NCI-H345 (cell line): ENCODE results near the gene TSSK2.
"Not testable (repeated sequence)": the region's sequence is repeated elsewhere in the genome, so short reads cannot be mapped to it uniquely, and the experiment has no call there.

Experiments
- DNase-seq: peaks from one replicate; lab custom pipeline; 2025; lab: John Stamatoyannopoulos, UW

TSSK2 gene

DNA sequence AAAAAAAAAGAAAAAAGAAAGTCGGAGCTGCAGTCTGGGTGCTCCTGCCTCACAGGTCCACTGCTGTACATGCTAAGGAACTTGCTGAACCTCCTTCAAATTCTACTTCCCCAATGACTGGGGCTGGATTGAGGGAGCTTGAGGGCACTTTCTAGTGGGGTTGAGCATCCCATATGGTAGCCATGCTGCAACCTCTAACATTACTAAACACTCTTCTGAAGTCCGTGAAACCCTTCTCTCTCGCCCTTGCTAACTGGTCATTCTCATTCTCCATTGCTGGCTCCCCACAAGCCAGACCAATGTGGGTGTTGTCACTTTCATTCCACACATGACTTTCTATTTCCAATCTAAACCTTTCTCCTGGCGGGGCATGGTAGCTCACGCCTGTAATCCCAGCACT, 12.1 kb downstream of the TSSK2 start:
- no peak for DNase-seq

DNA sequence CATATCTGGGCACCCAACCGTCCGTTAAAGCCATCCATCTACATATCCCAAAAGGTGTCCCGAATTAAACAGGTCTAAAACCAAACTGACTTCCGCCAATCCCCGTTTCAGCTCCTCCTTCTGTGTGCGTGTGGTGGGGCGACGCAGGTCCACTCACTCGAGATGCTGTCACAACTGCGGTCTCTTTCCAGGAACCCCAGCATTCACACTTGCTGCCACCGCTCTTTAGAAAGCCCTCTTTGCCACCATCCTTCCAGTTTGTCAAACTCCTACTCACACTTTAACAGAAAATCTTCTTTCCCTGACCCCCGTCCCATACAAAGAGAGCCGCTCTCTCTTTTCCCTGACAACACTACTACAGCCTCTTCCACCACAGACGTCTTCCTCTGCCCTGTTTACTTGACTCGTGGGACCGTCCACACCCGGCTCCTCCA, 12.9 kb downstream of the TSSK2 start:
- no peak for DNase-seq

DNA sequence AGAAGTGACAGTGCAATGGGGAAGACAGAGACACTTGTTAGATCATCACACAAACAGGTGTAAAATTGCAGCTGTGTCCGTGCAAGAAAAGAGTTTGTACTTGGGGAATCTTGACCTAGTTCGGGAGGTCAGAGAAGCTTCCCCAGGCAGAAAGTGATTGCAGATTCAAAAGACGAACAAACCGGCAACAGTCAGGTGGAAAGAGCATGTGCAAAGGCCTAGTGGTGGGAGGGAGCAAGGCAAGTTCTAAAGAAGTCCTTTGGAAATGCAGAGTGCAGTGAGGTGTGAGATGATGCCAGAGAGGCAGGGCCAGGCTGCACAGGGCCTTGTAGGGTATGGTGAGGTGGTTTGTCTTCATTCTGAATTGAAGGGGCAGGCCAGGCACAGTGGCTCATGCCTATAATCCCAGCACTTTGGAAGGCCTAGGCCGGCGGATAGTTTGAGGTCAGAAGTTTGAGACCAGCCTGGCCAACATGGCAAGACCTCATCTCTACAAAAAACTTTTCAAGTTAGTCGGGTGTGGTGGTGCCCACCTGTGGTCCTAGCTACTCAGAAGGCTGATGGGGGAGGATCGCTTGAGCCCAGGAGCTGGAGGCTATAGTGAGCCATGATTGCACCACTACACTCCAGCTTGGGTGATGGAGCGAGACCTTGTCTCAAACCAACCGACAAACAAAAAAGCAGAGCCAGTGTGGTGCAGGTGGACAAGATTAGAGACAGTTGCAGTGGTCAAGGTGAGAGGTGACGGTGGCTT, 15.3 kb downstream of the TSSK2 start:
- DNase-seq: no peak

DNA sequence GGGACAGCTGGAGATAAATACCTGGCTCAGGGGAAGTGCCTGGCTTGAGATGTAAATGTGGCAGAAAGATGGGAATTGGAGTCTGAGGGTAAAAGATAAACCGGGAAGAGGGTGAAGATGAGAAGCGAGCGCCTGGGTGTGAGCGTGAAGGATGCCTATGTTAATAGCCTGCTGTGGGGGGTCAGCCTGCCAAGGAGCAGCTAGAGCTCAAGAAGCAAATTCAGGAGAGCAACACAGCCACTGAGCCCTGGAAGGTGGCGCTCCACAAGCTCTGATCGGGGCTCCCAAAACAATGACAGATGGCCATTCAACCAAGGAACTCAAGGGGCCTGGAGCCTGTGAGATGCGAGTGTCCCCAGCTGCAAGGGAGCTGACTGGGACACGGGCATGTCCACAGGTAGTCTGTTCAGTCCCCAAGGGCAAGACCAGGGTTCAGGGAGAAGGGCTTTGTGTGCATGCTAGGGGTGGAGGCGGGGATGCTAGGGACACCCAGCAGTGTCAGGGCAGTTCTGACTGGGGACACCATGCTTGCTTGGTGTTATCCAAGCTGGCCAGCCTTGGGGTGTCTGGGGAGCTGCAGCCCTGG, 16.2 kb downstream of the TSSK2 start:
- DNase-seq: no peak

DNA sequence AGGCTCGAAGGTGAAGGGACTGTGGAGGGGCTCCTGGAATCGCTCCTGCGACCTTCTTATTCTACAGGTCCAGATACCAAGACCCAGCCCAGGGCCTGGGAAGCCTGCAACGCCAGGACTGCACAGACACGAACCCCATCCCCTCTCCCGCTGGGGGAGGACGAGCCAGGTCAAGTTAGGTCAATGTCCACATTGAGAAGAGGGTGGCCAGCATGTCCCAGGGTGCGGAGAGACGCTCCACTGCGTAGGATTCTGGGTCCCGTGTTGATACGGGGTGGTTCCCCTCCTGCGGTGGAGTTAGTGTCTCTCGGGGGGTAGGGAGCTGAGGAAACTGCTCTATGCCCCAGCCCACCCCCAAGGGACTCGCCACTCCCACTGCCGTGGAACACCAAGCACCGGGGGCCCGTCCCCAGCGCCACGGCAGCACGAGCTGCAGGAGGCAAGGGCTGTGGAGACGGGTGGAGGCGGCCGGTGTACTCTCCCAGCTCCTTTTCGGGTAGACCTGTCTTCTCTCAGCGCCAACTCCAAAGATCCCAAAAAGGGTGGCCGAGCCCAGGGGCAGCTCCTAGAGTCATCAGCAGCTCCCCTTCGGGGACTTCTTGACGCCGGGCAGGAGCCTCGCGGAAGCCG, 17.4 kb downstream of the TSSK2 start:
- no peak for DNase-seq

DNA sequence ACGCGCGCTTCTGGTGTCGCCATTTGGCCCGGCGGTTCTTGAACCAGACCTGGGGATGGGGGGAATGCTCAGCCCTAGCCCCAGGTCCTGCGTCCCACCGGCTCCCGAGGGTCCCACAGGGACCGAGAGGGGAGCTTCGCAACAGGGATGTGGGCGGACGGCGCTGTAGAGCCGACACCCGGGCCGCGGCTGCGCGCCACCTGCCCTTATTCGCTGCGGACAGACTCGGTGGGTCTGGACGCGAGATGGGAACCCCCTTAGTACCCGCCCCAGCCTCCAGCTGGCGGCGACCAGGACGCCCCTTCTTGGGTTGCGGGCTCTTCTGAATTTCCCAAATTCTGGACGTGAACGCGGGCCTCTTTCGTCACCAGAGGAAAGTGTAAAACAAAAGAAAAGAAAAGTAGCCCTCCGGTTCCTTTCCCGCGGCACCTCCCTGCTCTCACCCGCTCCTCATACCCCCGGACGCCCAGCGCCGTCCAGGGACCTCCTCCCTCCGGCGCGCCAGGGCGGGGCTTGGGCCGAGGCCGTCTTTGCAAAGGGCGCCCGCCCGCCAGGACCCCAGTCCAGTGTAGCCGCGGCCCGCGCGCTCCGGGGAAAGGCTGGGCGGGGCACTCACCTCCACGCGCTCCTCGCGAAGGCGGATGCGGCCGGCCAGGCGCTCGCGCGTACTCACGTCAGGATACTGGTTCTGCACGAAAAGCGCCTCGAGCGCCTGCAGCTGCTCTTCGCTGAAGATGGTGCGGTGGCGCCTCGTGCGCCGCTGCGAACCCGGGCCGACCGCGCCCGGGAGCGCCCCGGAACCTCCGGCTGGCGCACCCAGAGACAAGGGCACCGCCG, 18.2 kb downstream of the TSSK2 start:
- peak; percentile 13 for DNase-seq

DNA sequence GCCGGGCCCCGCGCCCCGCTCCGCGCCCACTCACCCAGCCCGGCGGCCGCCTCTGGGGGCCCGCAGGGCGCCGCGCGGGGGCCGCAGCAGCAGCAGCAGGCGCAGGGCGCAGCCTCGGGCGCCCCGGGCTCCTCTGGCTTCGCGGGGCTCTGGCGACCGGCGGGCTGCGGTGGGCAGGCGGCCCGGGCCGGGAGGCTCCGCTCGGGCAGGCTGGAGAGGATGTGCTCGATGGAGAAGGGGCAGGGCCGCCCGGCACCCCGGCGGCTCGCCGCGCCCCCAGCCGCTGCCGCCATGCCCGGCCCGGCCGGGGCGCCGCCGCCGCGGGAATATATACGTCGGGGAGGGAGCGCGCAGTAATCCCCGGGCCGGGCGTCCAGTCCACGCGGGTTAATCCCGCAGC, 18.9 kb downstream of the TSSK2 start, which contains the start of gene GSC2:
TSS of gene GSC2 (minus strand) at position 302 of the 400 bp plus-strand sequence. CDS start at position 293, 9 bp downstream.
- no peak for DNase-seq

DNA sequence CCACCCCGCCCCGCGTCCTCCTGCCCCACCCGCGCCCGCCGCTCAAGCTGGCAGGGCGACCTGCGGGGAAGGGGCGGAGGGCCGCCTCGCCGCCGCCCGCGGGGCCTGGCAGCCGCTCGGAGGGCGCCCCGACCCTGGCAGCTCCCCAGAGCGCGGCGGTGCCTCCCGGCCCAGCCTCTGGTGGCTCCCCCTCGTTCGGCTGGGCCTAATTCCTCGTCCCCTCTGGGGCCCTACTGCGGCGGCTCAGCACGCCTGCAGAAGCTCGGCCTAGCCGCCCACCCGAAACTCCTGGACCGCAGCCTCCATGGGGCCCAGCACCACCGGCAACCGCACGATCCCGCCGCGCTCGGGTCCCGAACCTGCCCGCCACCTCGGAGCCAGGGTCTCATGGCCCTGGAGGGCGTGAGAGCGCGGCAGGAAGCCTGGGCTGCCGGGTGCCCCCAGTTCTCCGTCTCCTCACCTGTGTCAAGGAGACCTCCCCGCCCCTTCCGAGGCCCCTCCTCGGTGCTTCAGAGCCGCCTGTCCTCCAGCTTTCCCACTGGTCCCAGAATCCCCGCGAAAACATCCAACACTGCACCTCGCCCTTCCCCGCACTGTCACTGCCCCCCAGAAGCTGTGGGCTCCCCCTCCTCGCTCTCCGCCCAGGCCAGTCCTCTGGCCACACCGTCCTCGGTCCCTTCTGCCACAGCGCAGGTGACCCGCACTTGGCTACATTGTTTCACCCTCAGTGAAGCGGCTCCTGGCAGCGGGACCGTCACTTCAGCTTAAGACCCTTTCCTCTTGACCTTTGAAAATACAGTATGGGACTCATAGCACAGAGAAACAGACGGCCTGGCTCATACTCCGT, 19.6 kb downstream of the TSSK2 start:
- DNase-seq: no peak

DNA sequence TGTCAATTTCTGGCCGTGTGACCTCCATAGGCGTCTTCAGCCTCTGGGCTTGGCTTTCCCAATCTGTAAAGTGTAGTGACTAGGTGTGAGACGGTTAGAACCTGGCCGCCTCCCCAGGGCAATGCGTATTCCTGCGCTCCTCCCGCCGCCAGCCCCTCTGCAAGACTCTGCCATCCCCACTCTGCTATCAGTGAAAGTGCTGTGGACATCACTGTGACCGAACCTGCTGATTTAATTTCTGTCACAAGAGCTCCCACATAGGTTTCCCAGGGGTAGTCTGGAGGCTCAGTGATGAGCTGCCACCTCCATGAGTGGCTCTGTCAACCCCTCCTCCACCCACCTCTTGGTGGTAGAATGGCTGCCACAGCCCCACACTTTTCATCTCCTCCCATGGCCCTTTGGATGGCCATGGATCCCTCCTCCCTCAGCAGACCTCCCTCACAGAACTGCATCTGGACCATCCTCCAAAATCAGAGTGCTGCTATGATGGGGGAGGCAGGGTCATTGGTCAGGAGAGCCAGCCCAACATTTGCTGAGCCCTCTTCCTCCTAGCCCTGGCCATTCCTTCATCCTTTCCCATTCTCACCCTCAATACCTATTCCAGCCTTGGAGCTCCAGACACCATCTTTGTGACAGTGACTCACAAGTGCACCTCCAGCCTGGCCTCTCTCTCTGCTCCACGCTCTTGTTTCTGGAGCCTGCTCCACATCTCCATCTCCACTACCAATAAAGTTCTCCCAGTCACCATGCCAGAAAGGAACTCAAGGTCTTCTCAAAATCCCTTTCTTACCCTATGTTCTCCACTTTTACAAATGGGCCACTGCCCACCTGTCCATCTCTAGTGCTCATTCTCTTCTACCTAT, 20.5 kb downstream of the TSSK2 start:
- DNase-seq: no peak

DNA sequence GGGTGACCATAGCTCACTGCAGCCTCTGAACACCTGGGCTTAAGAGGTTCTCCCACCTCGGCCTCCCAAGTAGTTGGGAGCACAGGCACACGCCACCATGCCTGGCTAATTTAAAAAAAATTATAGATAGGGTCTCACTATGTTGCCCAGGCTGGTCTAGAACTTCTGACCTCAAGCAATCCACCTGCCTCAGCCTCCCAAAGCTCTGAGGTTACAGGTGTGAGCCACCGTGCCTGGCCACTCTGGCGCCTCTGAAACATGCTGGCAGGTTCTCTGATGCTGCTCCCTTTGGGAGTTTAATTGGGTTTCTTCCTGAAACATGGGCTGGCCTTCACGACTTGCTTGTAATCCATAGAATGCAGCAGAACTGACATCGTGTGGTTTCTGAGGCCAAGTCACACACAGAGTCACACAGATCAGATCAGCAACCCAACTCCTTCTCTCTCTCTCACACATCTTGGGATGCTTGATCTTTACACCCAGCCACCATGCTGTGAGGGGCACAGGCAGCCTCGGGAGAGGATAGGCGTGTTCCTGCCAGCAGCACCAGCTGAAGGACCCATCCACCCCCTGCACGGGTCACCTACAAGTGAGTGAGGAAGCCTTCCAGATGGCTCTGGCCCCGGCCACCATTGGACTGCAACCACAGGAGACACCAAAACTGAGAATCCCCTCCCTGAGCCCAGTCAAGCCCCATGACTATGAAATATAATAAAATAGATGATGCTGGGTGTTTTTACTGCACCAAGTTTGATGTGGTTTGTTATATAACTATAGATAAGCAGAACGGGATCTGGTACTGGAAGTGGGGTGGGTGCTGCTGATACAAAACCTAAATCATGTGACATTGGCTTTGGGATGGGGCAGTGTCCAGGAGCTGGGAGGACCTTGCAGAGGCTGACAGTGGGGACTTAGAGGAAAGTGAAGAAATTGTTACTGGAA, 22.1 kb downstream of the TSSK2 start:
- DNase-seq: no peak

DNA sequence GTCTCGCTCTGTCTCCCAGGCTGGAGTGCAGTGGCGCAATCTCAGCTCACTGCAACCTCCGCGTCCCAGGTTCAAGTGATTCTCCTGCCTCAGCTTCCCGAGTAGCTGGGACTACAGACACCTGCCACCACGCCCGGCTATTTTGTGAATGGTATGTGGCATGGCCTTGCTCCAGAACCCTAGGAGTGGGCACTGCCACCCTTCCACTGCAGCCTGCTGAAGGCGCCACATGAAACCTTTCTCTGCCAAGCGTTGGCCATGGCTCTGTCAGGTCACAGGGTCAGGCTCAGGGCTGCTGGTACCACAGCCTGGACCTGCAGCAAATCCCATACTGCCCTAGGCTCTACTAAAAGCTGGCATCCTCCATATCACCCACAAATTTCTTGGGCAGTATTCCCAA, 25.0 kb downstream of the TSSK2 start:
- not testable (repeated sequence) for DNase-seq

DNA sequence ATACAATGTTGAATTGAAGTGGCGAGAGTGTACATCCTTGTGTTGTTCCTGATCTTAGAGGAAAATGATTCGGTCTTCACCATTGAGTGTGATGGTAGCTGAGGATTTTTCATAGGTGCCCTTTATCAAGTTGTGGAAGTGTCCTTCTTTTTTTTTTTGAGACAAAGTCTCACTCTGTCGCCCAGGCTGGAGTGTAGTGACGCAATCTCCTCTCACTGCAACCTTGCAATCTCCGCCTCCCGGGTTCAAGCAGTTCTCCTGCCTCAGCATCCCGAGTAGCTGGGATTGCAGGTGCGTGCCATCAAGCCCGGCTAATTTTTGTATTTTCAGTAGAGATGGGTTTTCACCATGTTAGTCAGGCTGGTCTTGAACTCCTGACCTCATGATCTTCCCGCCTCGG, 27.5 kb downstream of the TSSK2 start:
- not testable (repeated sequence) for DNase-seq

DNA sequence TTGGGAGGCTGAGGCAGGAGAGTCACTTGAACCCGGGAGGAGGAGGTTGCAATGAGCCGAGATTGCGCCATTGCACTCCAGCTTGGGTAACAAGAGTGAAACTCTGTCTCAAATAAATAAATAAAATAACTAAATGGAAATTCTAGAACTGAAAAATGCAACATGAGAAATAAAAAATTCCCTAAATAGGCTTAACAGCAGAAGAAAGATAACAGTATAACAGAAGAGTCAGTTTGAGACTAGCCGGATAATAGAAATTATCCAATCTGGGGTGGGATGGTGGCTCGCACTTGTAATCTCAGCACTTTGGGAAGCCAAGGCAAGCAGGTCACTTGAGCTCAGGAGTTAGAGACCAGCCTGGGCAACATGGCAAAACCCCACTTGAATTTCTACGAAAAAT, 33.3 kb downstream of the TSSK2 start:
- DNase-seq: no peak

DNA sequence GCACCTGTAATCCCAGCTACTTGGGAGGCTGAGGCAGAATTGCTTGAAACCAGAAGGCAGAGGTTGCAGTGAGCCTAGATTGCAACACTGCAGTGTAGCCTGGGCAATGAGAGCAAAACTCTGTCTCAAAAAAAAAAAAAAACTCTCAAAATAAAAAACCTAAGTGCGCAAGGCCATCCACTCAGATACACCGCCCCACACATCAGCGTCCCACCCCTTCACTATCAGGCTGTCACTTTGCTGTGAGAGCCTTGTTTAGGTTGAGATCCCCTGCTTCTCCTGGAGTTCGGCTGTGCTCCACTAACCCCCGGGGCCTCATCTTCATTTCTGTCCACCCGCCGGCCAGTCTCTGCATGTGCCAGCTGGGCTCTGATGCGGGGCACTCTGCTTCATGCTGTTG, 35.3 kb downstream of the TSSK2 start:
- DNase-seq: no peak

DNA sequence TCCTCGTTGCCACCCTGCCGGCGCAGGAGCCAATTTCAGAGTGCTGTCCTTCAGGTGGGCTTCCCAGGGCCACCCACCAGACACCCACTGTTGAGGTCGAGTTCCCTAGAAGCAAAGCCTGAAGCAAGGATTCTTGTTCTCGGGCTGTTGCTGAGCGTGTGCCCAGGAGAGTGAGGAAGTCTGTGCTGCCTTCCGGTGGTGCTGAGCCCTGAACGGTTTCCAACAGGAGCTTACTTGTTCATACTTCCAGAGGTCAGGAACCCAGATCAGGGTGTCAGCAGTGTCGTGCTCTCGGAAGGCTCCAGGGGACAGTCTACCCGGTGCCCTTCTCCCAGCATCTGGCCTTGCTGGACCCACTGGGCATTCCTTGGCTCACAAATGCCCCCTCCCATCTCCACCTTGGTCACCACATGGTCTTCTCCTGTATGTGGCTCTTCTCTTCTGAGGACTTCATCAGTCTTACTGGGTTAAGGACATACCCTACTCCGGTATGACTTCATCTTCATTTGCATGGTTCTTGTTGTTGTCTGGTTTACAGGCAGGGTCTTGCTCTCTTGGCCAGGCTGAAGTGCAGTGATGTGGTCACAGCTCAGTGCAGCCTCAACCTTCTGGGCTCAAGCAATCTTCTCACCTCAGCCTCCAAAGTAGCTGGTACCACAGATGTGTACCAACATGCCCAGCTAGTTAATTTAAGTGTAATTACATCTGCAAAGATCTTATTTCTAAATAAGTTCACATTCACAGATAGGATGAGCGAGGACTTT, 36.2 kb downstream of the TSSK2 start:
- DNase-seq: no peak

DNA sequence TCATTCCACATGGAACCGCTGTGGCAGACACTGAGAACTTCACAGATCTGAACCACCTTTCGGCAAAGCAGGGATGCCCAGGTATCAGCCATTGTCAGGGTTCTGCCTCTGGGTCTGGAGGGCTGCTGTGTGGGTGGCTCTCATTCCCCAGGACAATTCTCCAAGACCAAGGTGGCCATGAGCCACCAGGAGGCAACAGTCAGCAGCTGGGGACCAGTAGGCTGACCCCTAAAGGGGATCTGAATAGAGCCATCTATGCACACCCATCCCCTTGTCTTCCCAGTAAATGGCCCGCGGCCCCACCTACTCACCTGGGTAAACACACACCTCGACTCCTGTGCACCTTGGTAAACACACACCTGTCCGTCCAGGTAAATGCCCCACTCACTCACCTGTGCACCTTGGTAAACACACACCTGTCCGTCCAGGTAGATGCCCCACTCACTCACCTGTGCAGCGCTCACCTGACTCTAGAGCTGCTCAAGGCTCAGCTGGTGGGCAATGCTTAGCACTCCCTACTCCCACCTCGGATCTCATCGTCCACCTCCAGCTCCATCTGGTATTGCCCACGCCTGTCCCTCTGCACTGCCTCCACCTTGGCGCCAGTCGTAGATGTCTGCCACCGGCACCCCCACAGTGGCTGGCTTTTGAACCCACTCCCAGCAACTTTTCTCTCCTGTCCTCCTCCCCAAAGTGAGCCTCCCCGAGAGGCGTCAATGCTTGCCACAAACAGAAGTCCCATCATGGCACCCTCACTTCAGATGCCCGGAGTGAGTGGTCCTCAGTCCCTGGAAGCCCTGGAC, 37.2 kb downstream of the TSSK2 start:
- DNase-seq: no peak
